C4-2B (cell line): ENCODE measurements around the gene GRIN2B.

Experiments
- CTCF ChIP-seq: fragments of 450-650 bp; conservative IDR thresholded peaks from 2 replicates; pipeline ENCODE4 v1.5.1; 2017; ENCODE audit warnings: mild to moderate bottlenecking
- ZFX ChIP-seq: fragments of 450-650 bp; IDR thresholded peaks from 2 replicates; pipeline ENCODE4 v1.6.1; 2017

- TF ChIP-seq CTCF (no peak), ZFX (no peak)
Observed at GRCh38 chr12:13935169-13935568, 46.2 kb downstream of the GRIN2B start.
